SU-DHL-6 (cell line): ENCODE measurements around the gene RASSF3.

Experiments used
- H2AFZ ChIP-seq: fragments of 200-600 bp; sonication (generic); 2 replicates; pipeline ENCODE4 v1.6.1; 2014; ENCODE audit warnings: low read depth, mild to moderate bottlenecking, moderate library complexity, mixed read lengths, antibody characterized with exemption, low read length; ENCODE audit not compliant: severe bottlenecking
- H3F3A ChIP-seq: fragments of 200-600 bp; shearing (Covaris generic); 2 replicates; pipeline ENCODE4 v1.6.0; 2016; ENCODE audit warnings: antibody characterized with exemption, mild to moderate bottlenecking; ENCODE audit not compliant: insufficient read depth
- H3K27ac ChIP-seq: fragments of 200-600 bp; sonication (generic); 2 replicates; pipeline ENCODE4 v1.5.1; 2016; ENCODE audit warnings: low read depth, mild to moderate bottlenecking, low read length, moderate library complexity, mixed read lengths
- H3K27me3 ChIP-seq: fragments of 200-600 bp; sonication (generic), shearing (Covaris generic); 2 replicates; pipeline ENCODE4 v1.6.0; 2014; ENCODE audit warnings: mild to moderate bottlenecking, low read length
- H3K36me3 ChIP-seq: fragments of 200-600 bp; sonication (generic); 2 replicates; pipeline ENCODE4 v1.6.1; 2014; ENCODE audit warnings: mild to moderate bottlenecking, low read length, mixed read lengths
- H3K4me2 ChIP-seq: fragments of 300-600, 200-600 bp; shearing (Covaris generic), sonication (generic); 2 replicates; pipeline ENCODE4 v1.6.0; 2014; ENCODE audit warnings: low read length, low read depth, mild to moderate bottlenecking; ENCODE audit not compliant: poor library complexity, severe bottlenecking
- H3K4me3 ChIP-seq: fragments of 200-600 bp; sonication (generic); 2 replicates; pipeline ENCODE4 v1.5.1; 2014; ENCODE audit warnings: antibody characterized with exemption, low read length, mild to moderate bottlenecking, mixed read lengths; ENCODE audit not compliant: insufficient read depth, poor library complexity, severe bottlenecking
- H3K79me2 ChIP-seq: fragments of 200-600 bp; sonication (generic); 2 replicates; pipeline ENCODE4 v1.6.1; 2014; ENCODE audit warnings: mild to moderate bottlenecking, low read length, moderate library complexity; ENCODE audit not compliant: insufficient read depth
- H3K9ac ChIP-seq: fragments of 200-600 bp; sonication (generic); 2 replicates; pipeline ENCODE4 v1.7.0; 2014; ENCODE audit warnings: mild to moderate bottlenecking, low read length
- H3K9me2 ChIP-seq: fragments of 200-600 bp; sonication (generic); replicated peaks from 2 replicates; pipeline ENCODE4 v1.6.1; 2014; ENCODE audit warnings: low read length; ENCODE audit not compliant: insufficient read depth
- H3K9me3 ChIP-seq: fragments of 200-600 bp; sonication (generic); 2 replicates; pipeline ENCODE4 v1.6.1; 2014; ENCODE audit warnings: low read length, mixed read lengths; ENCODE audit not compliant: insufficient read depth
- H4K20me1 ChIP-seq: fragments of 200-600 bp; sonication (generic); 2 replicates; pipeline ENCODE4 v1.6.1; 2014; ENCODE audit warnings: low read depth, mild to moderate bottlenecking, antibody characterized with exemption, low read length, moderate library complexity, mixed read lengths
- EZH2phosphoT487 ChIP-seq: fragments of 200-600 bp; sonication (generic), shearing (Covaris generic); conservative IDR thresholded peaks from 2 replicates; pipeline ENCODE4 v1.6.1; 2018; ENCODE audit warnings: mild to moderate bottlenecking, antibody characterized with exemption, low read length, moderate library complexity, mixed read lengths
- TF ChIP-seq, protein P1 (sequence below): fragments of 200-600 bp; sonication (generic); IDR thresholded peaks from one replicate; pipeline ENCODE4 v1.5.1; 2017; ENCODE audit warnings: antibody characterized with exemption, mild to moderate bottlenecking, low read length, moderate library complexity; ENCODE audit not compliant: insufficient read depth, poor library complexity, severe bottlenecking

RASSF3 gene

DNA sequence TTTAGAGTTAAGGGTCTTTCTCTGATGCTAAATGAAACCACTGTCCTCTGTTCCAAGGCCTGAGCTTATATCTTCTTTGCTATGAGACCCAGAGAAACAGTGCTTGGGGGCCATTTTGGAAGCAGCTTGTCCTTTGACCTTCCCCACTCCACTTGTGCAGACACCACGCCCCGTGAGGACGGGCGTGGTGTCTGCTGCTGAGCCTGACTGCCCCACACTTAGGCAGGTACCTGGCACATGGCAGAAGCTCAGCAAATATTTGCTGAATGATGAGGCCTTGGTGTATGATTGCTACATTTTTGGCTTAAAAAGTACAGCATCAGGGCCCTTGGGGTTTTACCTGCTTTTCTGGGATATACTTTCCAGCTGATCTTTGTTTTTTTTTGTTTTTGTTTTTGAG is 69.9 kb downstream of the RASSF3 start:
- H3K9me2 ChIP-seq, result no peaks in the 10 kb centered on the region
- no peaks in the 10 kb centered on the region; the same call in 1 of the 2 replicates for H4K20me1 ChIP-seq
- H3K36me3 ChIP-seq, result no peaks in the 10 kb centered on the region
- H3K27me3 ChIP-seq, result no peaks in the 10 kb centered on the region
- H3F3A ChIP-seq, result no peaks in the 10 kb centered on the region; the same call in 1 of the 2 replicates
- H3K9me3 ChIP-seq, result no peaks in the 10 kb centered on the region
- H3K4me3 ChIP-seq, result no peak overlapping the region
- H3K79me2 ChIP-seq, result peaks cover 58% of the 10 kb centered on the region
- no peak overlapping the region for H2AFZ ChIP-seq
- no peak for TF ChIP-seq EZH2phosphoT487
- TF ChIP-seq, protein P1, sequence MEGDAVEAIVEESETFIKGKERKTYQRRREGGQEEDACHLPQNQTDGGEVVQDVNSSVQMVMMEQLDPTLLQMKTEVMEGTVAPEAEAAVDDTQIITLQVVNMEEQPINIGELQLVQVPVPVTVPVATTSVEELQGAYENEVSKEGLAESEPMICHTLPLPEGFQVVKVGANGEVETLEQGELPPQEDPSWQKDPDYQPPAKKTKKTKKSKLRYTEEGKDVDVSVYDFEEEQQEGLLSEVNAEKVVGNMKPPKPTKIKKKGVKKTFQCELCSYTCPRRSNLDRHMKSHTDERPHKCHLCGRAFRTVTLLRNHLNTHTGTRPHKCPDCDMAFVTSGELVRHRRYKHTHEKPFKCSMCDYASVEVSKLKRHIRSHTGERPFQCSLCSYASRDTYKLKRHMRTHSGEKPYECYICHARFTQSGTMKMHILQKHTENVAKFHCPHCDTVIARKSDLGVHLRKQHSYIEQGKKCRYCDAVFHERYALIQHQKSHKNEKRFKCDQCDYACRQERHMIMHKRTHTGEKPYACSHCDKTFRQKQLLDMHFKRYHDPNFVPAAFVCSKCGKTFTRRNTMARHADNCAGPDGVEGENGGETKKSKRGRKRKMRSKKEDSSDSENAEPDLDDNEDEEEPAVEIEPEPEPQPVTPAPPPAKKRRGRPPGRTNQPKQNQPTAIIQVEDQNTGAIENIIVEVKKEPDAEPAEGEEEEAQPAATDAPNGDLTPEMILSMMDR, result no peak
- no peak overlapping the region for H3K27ac ChIP-seq
- H3K4me2 ChIP-seq, result no peak overlapping the region
- no peak overlapping the region for H3K9ac ChIP-seq

DNA sequence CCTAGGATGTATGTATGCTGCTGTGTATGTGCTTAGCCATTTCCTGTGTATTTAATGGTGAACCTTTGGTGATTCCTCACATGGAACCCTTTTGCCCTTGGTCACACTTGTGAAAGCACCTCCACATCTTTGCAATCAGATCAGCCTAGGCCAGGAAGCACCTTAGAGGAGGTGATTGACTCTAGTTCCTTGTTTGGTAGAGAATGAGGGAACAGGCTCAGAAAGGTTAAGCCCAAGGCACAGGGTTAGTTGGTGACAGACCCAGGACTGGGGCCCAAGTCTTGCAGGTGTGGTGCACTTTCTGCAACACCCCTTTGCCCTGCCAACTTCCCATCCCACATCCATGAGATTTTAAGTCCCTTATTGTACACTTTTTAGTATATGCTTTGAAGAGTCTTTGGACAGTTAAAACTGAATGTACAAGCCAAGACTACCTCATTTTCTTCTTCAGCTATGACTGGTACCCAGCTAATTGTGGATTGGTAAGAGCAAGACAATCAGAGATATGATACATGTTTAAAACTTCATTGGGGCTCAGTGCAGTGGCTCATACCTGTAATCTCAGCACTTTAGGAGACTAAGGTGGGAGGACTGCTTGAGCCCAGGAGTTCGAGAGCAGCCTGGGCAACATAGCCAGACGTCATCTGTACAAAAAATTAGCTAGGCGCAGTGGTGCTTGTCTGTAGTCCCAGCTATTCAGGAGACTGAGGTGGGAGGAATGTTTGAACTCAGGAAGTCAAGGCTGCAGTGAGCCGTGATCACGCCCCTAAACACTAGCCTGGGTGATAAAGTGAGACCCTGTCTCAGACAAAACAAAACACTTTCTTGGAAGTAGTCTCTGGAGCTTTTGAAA is 71.1 kb downstream of the RASSF3 start:
- Histone ChIP-seq H3K9me2 (no peaks in the 10 kb centered on the region), H3K36me3 (no peaks in the 10 kb centered on the region), H3K79me2 (peaks cover 50% of the 10 kb centered on the region), H3K4me3 (no peak overlapping the region), H3F3A (no peaks in the 10 kb centered on the region), H4K20me1 (no peaks in the 10 kb centered on the region; the same call in 1 of the 2 replicates), H3K9ac (no peak overlapping the region), H3K27me3 (no peaks in the 10 kb centered on the region), H3K4me2 (no peak overlapping the region), H3K27ac (no peak overlapping the region), H2AFZ (no peak overlapping the region), H3K9me3 (no peaks in the 10 kb centered on the region)
- TF ChIP-seq EZH2phosphoT487, result no peak

DNA sequence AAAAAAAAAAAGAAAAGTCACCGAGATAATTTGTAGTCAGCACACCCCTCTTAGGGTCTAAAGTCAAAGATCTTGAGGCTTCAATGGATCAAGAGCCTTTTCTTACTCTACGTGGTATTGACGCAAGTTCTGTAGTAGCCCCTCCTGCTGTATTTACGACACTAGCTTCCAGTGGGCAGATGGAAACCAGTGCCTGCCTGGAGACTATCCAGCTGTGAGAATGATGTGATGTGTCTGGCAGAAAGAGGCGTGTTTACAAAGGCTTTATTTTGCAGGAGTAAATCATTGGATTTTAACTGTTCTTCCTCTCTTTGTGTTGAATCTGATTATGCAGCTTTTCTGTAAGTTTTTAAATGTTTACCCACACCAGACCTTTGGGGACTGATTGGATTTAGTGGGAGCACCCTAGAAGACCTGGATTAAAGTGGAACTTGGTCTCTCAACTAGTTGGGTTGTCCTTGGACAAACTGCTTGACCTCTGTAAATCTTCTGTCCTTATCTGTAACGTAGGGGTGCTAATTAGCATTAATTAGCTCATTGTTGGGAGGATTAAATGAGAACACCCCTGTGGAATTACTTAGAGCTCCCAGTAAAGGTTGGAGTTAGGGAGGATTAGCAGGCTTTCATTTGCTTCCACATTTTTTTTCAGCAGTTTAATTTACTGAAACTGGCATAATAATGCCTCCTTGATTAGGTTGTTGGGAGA is 72.4 kb downstream of the RASSF3 start:
- Histone ChIP-seq H3K9ac (no peak overlapping the region), H3K79me2 (peaks cover 50% of the 10 kb centered on the region), H4K20me1 (no peaks in the 10 kb centered on the region; the same call in 1 of the 2 replicates), H3K36me3 (no peaks in the 10 kb centered on the region), H3K9me3 (no peaks in the 10 kb centered on the region), H3K9me2 (no peaks in the 10 kb centered on the region), H2AFZ (no peak overlapping the region), H3K4me2 (no peak overlapping the region), H3F3A (no peaks in the 10 kb centered on the region), H3K4me3 (no peak overlapping the region), H3K27me3 (no peaks in the 10 kb centered on the region), H3K27ac (no peak overlapping the region)
- TF ChIP-seq, protein P1, result no peak
- TF ChIP-seq EZH2phosphoT487, result no peak
